Heart left ventricle (tissue), 13 donors: ENCODE results near the gene CFH.

Experiments used
- CTCF ChIP-seq, 12 donors: fragments of 200-600 bp; sonication (generic) in 4 of 12; IDR thresholded peaks; one replicate each; pipeline versions ENCODE4 v1.5.0 to v1.8.0; 2018 to 2022; ENCODE audit warnings: antibody characterized with exemption in 12 of 12, mild to moderate bottlenecking in 5 of 12
- POLR2A ChIP-seq, 2 donors: fragments of 450-650 bp; IDR thresholded peaks; one replicate each; pipeline ENCODE4 v1.6.1; 2017; ENCODE audit warnings: antibody characterized with exemption in 2 of 2, mild to moderate bottlenecking in 2 of 2, moderate library complexity in 2 of 2
- donor health status: ischemic (EF 13 %, LVEDD 7.1; RV severe dilation, severe dysfunction).
- donor health status: DM: no; HTN: yes; CAD: no.
- donor health status: DM: no; HTN: no; CAD: no.
- donor health status: ischemic (EF 25% LVEDD 6.9; RV normal size, moderate dysfunction).
- donor health status: ischemic (EF 25% LVEDD 5.7; RV mildly dilated, moderate dysfunction).
- donor health status: ischemic (EF 35%, LVEDD 5.7; RV mildly dilated, moderate dysfunction).
- donor health status: nonischemic (EF 11% LVEDD 7.7; RV severe dilation, severe dysfunction).
- donor health status: DM: yes; HTN: yes; CAD: no.
- donor health status: PGD.
- donor health status: ischemic (EF 29% LVEDD 5.4; RV normal size, mild dysfunction).
- donor health status: nonischemic (EF 23%, LVEDD 6.1; RV moderate dilation, normal function).

- TF ChIP-seq CTCF (IDR thresholded peaks at IDR 0.05): no peak
- no peak for TF ChIP-seq POLR2A (IDR thresholded peaks at IDR 0.05)
Measured at GRCh38 chr1:196623079-196623478, 28.8 kb upstream of the CFH start.
